Kidney epithelial cell (primary cell): ENCODE results near the gene GTF2A1. TPM values are rescaled to one million over a fixed set of nuclear protein-coding genes. Genes with fewer than 3 reads are reported as not detected.

Experiments
- DNase-seq: peaks from one replicate; pipeline ENCODE4 v3.0.0-alpha.2; 2010; ENCODE audit warnings: low read depth
- H3K27me3 ChIP-seq: 2 replicates; pipeline ENCODE4 v1.6.0; 2011; ENCODE audit warnings: low read length; ENCODE audit not compliant: control insufficient read depth, insufficient read depth
- H3K36me3 ChIP-seq: 2 replicates; pipeline ENCODE4 v1.5.1; 2011; ENCODE audit warnings: low read length; ENCODE audit not compliant: control insufficient read depth, insufficient read depth
- H3K4me3 ChIP-seq: 2 replicates; pipeline ENCODE4 v1.5.1; 2011; ENCODE audit warnings: low read depth, mild to moderate bottlenecking, control low read depth, low read length
- CTCF ChIP-seq: IDR thresholded peaks from 2 replicates; pipeline ENCODE4 v1.5.1; 2011; ENCODE audit warnings: mild to moderate bottlenecking, moderate library complexity, low read length, control low read depth, inconsistent platforms; ENCODE audit not compliant: insufficient read depth, poor library complexity, severe bottlenecking
- total RNA-seq: library from RNA; depleted of rRNA; stranded (reverse); fragments of >200 nt; gene quantifications from 2 replicates; pipeline ENCODE4 v1.2.3, GENCODE V29; 2015

The GTF2A1 gene
- total RNA-seq, 1 donor from 2014 or later, result 31.9 TPM

- no peaks in the 10 kb centered on the region for H3K36me3 ChIP-seq
- peak overlapping the region; percentile 87 for H3K4me3 ChIP-seq
- no peaks in the 10 kb centered on the region for H3K27me3 ChIP-seq
- TF ChIP-seq CTCF, result no peak
- peak; percentile 84 for DNase-seq
These were observed 1.5 kb downstream of the GTF2A1 start for GRCh38 chr14:81219210-81219758.

- no peak for DNase-seq
- H3K27me3 ChIP-seq, result no peaks in the 10 kb centered on the region
- no peaks in the 10 kb centered on the region for H3K36me3 ChIP-seq
- H3K4me3 ChIP-seq, result no peak overlapping the region
- peak; percentile 39 for TF ChIP-seq CTCF
These were observed 8.9 kb downstream of the GTF2A1 start for GRCh38 chr14:81211844-81212243.

- no peak overlapping the region for H3K4me3 ChIP-seq
- no peak for TF ChIP-seq CTCF
- no peaks in the 10 kb centered on the region for H3K36me3 ChIP-seq
- no peaks in the 10 kb centered on the region for H3K27me3 ChIP-seq
- DNase-seq, result no peak
These were observed 11.5 kb downstream of the GTF2A1 start for GRCh38 chr14:81209167-81209836.

GRCh38 chr14:81208489-81208888, 12.3 kb downstream of the GTF2A1 start:
- Histone ChIP-seq H3K4me3 (no peak overlapping the region), H3K27me3 (no peaks in the 10 kb centered on the region), H3K36me3 (no peaks in the 10 kb centered on the region)
- no peak for TF ChIP-seq CTCF
- no peak for DNase-seq

- DNase-seq, result no peak
- TF ChIP-seq CTCF, result no peak
- Histone ChIP-seq H3K4me3 (no peak overlapping the region), H3K27me3 (no peaks in the 10 kb centered on the region), H3K36me3 (no peaks in the 10 kb centered on the region)
These were observed 14.6 kb downstream of the GTF2A1 start for GRCh38 chr14:81206115-81206514.

GRCh38 chr14:81205639-81206038, 15.1 kb downstream of the GTF2A1 start:
- Histone ChIP-seq H3K27me3 (no peaks in the 10 kb centered on the region), H3K4me3 (no peak overlapping the region), H3K36me3 (no peaks in the 10 kb centered on the region)
- DNase-seq, result no peak
- TF ChIP-seq CTCF, result no peak
